Stimulated activated CD8-positive, alpha-beta memory T cell treated with anti-CD3 and anti-CD28 coated beads, Interleukin-4, amount 100 ng/mL, for 4 hours (primary cell): ENCODE results near the gene RHOF.

Experiments
- DNase-seq, 2 donors: peaks; one replicate each; pipeline ENCODE4 v3.0.0-alpha.2; 2020; ENCODE audit warnings: low read depth in 2 of 2, low spot score in 1 of 2

RHOF gene

GRCh38 chr12:121819212-121819949 lies 25.9 kb upstream of the RHOF start:
- DNase-seq = no peak

GRCh38 chr12:121817648-121818043 lies 24.2 kb upstream of the RHOF start:
- DNase-seq = no peak

- DNase-seq = no peak
Measured at GRCh38 chr12:121816925-121817647, 23.6 kb upstream of the RHOF start.

- DNase-seq = no peak
Measured at GRCh38 chr12:121815263-121815662, 21.8 kb upstream of the RHOF start.

GRCh38 chr12:121814429-121815119 lies 21.1 kb upstream of the RHOF start:
- DNase-seq = no peak

GRCh38 chr12:121813951-121814350 lies 20.5 kb upstream of the RHOF start:
- no peak for DNase-seq

- no peak for DNase-seq
Measured at GRCh38 chr12:121812921-121813896, 19.7 kb upstream of the RHOF start.

GRCh38 chr12:121812320-121812871 lies 18.9 kb upstream of the RHOF start:
- no peak for DNase-seq

- DNase-seq = no peak
Measured at GRCh38 chr12:121811434-121812319, 18.2 kb upstream of the RHOF start.

- no peak for DNase-seq
Measured at GRCh38 chr12:121810833-121811433, 17.4 kb upstream of the RHOF start.

- DNase-seq = no peak
Measured at GRCh38 chr12:121810234-121810817, 16.8 kb upstream of the RHOF start.

- DNase-seq = no peak
Measured at GRCh38 chr12:121809712-121810116, 16.2 kb upstream of the RHOF start.

- DNase-seq = no peak
Measured at GRCh38 chr12:121808623-121809022, 15.1 kb upstream of the RHOF start.

GRCh38 chr12:121807642-121808347 lies 14.3 kb upstream of the RHOF start:
- no peak for DNase-seq

GRCh38 chr12:121806546-121807423 lies 13.3 kb upstream of the RHOF start:
- DNase-seq = no peak

- no peak for DNase-seq
Measured at GRCh38 chr12:121806009-121806545, 12.6 kb upstream of the RHOF start.
